Measurements from ENCODE around the gene MTOR. TPM values are rescaled to one million over a fixed set of nuclear protein-coding genes. Genes with fewer than 3 reads are reported as not detected.
"Not testable (repeated sequence)": the region's sequence is repeated elsewhere in the genome, so short reads cannot be mapped to it uniquely, and the experiment has no call there.

The MTOR gene
- total and polyA plus RNA-seq, 10 donors = 12.5 to 50.9 (median 35.5) TPM

DNA sequence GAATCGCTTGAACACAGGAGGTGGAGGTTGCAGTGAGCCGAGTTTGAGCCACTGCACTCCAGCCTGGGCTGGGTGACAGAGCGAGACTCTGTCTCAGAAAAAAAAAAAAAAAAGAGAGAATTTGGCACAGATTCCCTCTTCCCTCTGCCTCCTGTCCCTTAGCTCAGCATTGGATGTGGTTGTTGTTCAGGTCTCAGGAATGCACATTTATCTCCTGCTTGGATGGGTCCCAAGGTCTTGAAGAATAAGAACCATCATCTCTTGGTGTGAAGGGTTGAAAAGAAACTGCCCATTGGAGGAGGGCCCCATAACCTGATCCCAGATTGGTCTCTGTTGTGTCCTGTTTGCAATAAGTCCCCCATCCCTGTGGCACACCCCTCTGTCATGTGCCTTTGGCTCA, 45.5 kb upstream of the MTOR start:
- no peak for TF ChIP-seq POLR2A (IDR thresholded peaks at IDR 0.05)
- TF ChIP-seq CTCF (IDR thresholded peaks at IDR 0.05 in 8 of 11, conservative IDR thresholded peaks at IDR 0.05 in 3 of 11) = no peak
- no peak for TF ChIP-seq POLR2AphosphoS5 (IDR thresholded peaks at IDR 0.05)
- DNase-seq = no peak
- Histone ChIP-seq H3K27me3 (replicated peaks in 1 of 7) (no peaks in the 10 kb centered on the region), H3K4me1 (no peaks in the 10 kb centered on the region), H3K4me3 (no peak overlapping the region), H3K36me3 (no peaks in the 10 kb centered on the region), H3K9me3 (no peaks in the 10 kb centered on the region), H3K27ac (no peak overlapping the region)
- intact Hi-C loops (cut with DNase I; ENCODE audit: low total_unique reads) = no loop called here
- 82 to 96% (median 85%) methylated on average over 3 of the region's 3 CpGs for WGBS, 5 donors

GRCh38 chr1:11305516-11305915, 43.2 kb upstream of the MTOR start:
- H3K4me3 ChIP-seq; H3K27ac ChIP-seq; intact Hi-C loops (cut with DNase I; ENCODE audit: low total_unique reads); H3K36me3 ChIP-seq; H3K27me3 ChIP-seq (replicated peaks in 1 of 7); H3K4me1 ChIP-seq; DNase-seq; H3K9me3 ChIP-seq: not testable (repeated sequence)
- 89 to 95% (median 92%) methylated on average over 15 to 29 of the region's 29 CpGs for WGBS, 5 donors

DNA sequence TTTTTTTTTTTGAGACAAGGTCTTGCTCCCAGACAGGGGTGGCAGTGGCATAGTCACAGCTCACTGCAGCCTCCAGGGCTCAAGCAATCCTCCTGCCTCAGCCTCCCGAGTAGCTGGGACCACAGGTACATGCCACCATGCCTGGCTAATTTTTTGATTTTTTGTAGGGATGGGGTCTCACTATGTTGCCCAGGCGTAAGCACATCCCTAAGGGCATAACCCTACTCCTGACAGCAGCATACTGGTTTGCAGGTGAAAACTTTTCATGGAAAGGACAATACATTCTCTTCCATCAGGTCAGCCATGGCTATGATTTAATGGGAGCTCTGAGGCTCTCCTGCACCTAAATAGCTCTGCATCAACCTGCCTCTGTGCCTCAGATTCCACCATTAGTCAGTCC, 40.0 kb upstream of the MTOR start:
- Histone ChIP-seq H3K9me3 (no peaks in the 10 kb centered on the region), H3K27ac (no peak overlapping the region), H3K27me3 (replicated peaks in 1 of 7) (no peaks in the 10 kb centered on the region), H3K36me3 (no peaks in the 10 kb centered on the region), H3K4me3 (no peak overlapping the region), H3K4me1 (no peaks in the 10 kb centered on the region)
- no peak for DNase-seq
- intact Hi-C loops (cut with DNase I; ENCODE audit: low total_unique reads) = no loop called here
- TF ChIP-seq CTCF (IDR thresholded peaks at IDR 0.05 in 8 of 11, conservative IDR thresholded peaks at IDR 0.05 in 3 of 11) (no peak), POLR2A (IDR thresholded peaks at IDR 0.05) (no peak), POLR2AphosphoS5 (IDR thresholded peaks at IDR 0.05) (no peak)
- WGBS, 5 donors = 79 to 96% (median 91%) methylated on average over 2 of the region's 2 CpGs

DNA sequence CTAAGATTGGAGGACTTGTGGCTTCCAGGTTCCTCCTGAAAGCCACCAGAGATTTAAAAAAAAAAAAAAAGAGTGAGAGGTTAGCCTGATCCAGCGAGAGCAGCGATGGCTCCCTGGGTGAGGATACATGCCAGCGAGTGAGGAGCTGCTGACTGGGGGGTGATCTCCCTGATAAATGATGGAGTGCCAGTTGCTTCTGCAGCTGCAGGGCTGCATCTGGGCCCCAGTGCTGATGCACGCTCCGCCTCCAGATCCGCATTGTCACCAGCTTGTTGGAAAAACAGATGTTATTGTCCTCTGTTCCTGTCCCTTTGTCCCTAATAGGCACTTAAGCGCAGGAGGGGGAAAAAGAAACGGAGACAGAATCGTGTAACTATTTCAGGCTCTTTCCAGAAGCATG, 39.2 kb upstream of the MTOR start:
- Histone ChIP-seq H3K9me3 (no peaks in the 10 kb centered on the region), H3K27ac (no peak overlapping the region), H3K4me3 (no peak overlapping the region), H3K27me3 (replicated peaks in 1 of 7) (no peaks in the 10 kb centered on the region), H3K36me3 (peaks cover 0 to 5% (median 0%) of the 10 kb centered on the region in 6 donors), H3K4me1 (no peaks in the 10 kb centered on the region)
- intact Hi-C loops (cut with DNase I; ENCODE audit: low total_unique reads) = no loop called here
- WGBS, 5 donors = 57 to 79% (median 69%) methylated on average over 9 of the region's 9 CpGs
- TF ChIP-seq POLR2AphosphoS5 (IDR thresholded peaks at IDR 0.05) (no peak), CTCF (IDR thresholded peaks at IDR 0.05 in 8 of 11, conservative IDR thresholded peaks at IDR 0.05 in 3 of 11) (no peak)
- DNase-seq = no peak

DNA sequence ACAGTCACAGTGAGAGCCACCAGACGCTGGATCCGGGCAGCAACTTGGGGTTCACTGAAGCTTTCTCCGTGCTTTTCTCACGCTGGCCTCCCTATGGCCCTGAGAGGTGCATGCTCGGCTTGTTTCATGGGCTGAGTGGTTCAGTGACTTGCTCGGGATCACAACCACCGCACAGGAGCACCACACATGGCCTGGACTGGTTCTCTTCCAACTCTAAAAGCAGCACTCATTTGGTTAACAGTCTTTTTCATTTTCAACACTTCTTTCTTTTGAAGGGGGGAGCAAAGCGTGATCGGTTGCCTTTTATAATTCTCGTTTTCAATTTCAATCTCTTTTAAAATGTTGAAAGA, 36.8 kb upstream of the MTOR start:
- Histone ChIP-seq H3K4me1 (no peaks in the 10 kb centered on the region), H3K9me3 (no peaks in the 10 kb centered on the region), H3K36me3 (peaks cover 0 to 29% (median 13%) of the 10 kb centered on the region in 6 donors), H3K4me3 (no peak overlapping the region), H3K27ac (no peak overlapping the region), H3K27me3 (replicated peaks in 1 of 7) (no peaks in the 10 kb centered on the region)
- intact Hi-C loops (cut with DNase I; ENCODE audit: low total_unique reads) = no loop called here
- no peak for DNase-seq
- TF ChIP-seq POLR2A (IDR thresholded peaks at IDR 0.05) (no peak), CTCF (IDR thresholded peaks at IDR 0.05 in 8 of 11, conservative IDR thresholded peaks at IDR 0.05 in 3 of 11) (no peak), POLR2AphosphoS5 (IDR thresholded peaks at IDR 0.05) (no peak)
- 67 to 82% (median 72%) methylated on average over 10 of the region's 10 CpGs for WGBS, 5 donors

All from spleen (tissue), 11 donors.